ENCODE measurements around the gene AZIN2. TPM values are rescaled to one million over a fixed set of nuclear protein-coding genes. Genes with fewer than 3 reads are reported as not detected.

AZIN2 gene
- total RNA-seq, 1 experiment from 2014 or later = 1.5 TPM

DNA sequence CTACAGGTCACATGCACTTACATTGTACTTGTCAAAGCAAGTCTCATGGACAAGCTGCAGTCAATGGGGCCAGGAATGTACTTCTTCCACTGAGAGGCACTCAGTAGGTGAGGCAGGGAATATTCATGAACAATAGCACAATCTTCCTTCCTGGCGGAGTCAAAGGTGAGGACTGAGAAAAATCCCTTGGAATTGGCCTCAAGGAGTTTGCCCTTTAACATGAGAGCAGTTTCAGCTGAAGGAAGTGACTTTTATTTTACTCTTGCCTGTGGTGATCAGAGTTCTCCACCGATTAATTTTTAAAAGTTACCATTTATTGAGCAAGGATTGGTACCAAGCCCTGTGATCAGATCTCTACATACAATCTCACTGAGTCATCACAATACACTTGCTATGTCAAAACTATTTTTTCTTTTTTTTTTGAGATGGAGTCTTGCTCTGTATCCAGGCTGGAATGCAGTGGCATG lies 33.1 kb upstream of the AZIN2 start:
- no peaks in the 10 kb centered on the region for H3K9me3 Mint-ChIP-seq (ENCODE audit: unreplicated experiment)
- no peak for DNase-seq
- Histone ChIP-seq H3K27me3 (replicated peaks; ENCODE audit: control insufficient read depth, insufficient read depth, low read length) (no peaks in the 10 kb centered on the region), H3K36me3 (ENCODE audit: control insufficient read depth, insufficient read depth, low read length) (no peaks in the 10 kb centered on the region), H3K4me1 (no peaks in the 10 kb centered on the region; the same call in 1 of the 2 replicates), H3K4me3 (ENCODE audit: low read depth, low read length) (no peak overlapping the region), H3K9me3 (no peaks in the 10 kb centered on the region)
- no peak overlapping the region for H3K4me3 Mint-ChIP-seq (ENCODE audit: unreplicated experiment)
- H3K4me1 Mint-ChIP-seq (ENCODE audit: low read depth, unreplicated experiment) = peaks cover 5% of the 10 kb centered on the region
- no TSS peak for BruUV-seq (replicated peaks)
- H3K36me3 Mint-ChIP-seq (ENCODE audit: insufficient read depth, unreplicated experiment) = peaks cover 6% of the 10 kb centered on the region
- H3K27me3 Mint-ChIP-seq (ENCODE audit: insufficient read depth, unreplicated experiment) = no peaks in the 10 kb centered on the region
- H3K27ac Mint-ChIP-seq (ENCODE audit: unreplicated experiment) = no peak overlapping the region
- POLR2A ChIA-PET = no interaction called here
- intact Hi-C loops (cut with micrococcal nuclease; ENCODE audit: unreplicated experiment) = no loop called here
- CTCF ChIA-PET = no interaction called here
- TF ChIP-seq, protein P1, sequence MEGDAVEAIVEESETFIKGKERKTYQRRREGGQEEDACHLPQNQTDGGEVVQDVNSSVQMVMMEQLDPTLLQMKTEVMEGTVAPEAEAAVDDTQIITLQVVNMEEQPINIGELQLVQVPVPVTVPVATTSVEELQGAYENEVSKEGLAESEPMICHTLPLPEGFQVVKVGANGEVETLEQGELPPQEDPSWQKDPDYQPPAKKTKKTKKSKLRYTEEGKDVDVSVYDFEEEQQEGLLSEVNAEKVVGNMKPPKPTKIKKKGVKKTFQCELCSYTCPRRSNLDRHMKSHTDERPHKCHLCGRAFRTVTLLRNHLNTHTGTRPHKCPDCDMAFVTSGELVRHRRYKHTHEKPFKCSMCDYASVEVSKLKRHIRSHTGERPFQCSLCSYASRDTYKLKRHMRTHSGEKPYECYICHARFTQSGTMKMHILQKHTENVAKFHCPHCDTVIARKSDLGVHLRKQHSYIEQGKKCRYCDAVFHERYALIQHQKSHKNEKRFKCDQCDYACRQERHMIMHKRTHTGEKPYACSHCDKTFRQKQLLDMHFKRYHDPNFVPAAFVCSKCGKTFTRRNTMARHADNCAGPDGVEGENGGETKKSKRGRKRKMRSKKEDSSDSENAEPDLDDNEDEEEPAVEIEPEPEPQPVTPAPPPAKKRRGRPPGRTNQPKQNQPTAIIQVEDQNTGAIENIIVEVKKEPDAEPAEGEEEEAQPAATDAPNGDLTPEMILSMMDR (IDR thresholded peaks at IDR 0.05; ENCODE audit: insufficient read depth in 1 of 2, low read depth in 1 of 2, low read length in 1 of 2, severe bottlenecking in 1 of 2, unreplicated experiment in 1 of 2) = no peak

DNA sequence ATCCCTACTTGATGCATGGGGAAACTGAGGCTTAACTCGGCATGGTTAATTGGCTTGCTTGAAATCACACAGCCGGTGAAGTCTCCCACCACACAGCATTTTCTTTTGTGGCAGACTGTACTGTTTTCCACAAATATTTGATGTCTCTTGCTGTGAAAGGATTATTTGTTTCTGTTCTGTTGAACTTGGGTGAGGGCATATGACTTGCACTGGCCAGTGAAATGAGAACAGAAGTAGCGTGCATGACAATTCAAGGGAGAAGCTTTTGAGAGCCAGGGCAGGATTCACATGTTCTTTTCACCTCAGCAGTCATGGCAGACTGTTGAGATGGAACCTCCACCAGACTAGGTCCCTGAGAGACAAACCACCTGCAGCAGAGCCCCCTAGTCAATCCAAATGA lies 32.5 kb upstream of the AZIN2 start:
- Mint-ChIP-seq H3K4me1 (ENCODE audit: low read depth, unreplicated experiment) (peaks cover 5% of the 10 kb centered on the region), H3K36me3 (ENCODE audit: insufficient read depth, unreplicated experiment) (peaks cover 6% of the 10 kb centered on the region), H3K9me3 (ENCODE audit: unreplicated experiment) (no peaks in the 10 kb centered on the region), H3K27me3 (ENCODE audit: insufficient read depth, unreplicated experiment) (no peaks in the 10 kb centered on the region), H3K4me3 (ENCODE audit: unreplicated experiment) (no peak overlapping the region), H3K27ac (ENCODE audit: unreplicated experiment) (no peak overlapping the region)
- H3K9me3 ChIP-seq = no peaks in the 10 kb centered on the region
- no peak overlapping the region for H3K4me3 ChIP-seq (ENCODE audit: low read depth, low read length)
- no peaks in the 10 kb centered on the region; the same call in 1 of the 2 replicates for H3K4me1 ChIP-seq
- no peaks in the 10 kb centered on the region for H3K27me3 ChIP-seq (replicated peaks; ENCODE audit: control insufficient read depth, insufficient read depth, low read length)
- POLR2A ChIA-PET = no interaction called here
- intact Hi-C loops (cut with micrococcal nuclease; ENCODE audit: unreplicated experiment) = no loop called here
- no TSS peak for BruUV-seq (replicated peaks)
- CTCF ChIA-PET = no interaction called here
- TF ChIP-seq, protein P1 (IDR thresholded peaks at IDR 0.05; ENCODE audit: insufficient read depth in 1 of 2, low read depth in 1 of 2, low read length in 1 of 2, severe bottlenecking in 1 of 2, unreplicated experiment in 1 of 2) = no peak
- DNase-seq = no peak
- H3K36me3 ChIP-seq (ENCODE audit: control insufficient read depth, insufficient read depth, low read length) = no peaks in the 10 kb centered on the region

DNA sequence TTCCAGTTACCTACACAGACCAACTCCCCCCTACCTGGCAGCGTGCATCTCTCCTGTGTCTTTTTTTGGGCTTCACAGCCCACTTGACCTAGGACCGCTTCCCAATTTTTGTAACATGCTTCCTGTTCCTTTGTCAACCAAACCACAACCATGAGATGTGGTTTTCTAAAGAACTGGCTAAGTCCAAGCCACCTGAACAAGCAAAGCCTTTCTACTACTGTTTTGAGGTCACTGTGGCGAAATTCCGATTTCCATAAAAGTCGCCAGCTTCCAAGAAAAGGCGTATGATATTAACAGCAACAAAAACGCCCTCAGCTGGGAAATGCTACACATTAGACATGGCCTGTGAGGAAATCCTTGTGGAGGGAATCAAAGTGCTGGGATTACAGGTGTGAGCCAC lies 31.6 kb upstream of the AZIN2 start:
- Histone ChIP-seq H3K36me3 (ENCODE audit: control insufficient read depth, insufficient read depth, low read length) (no peaks in the 10 kb centered on the region), H3K4me3 (ENCODE audit: low read depth, low read length) (no peak overlapping the region), H3K9me3 (no peaks in the 10 kb centered on the region), H3K4me1 (no peaks in the 10 kb centered on the region), H3K27me3 (replicated peaks; ENCODE audit: control insufficient read depth, insufficient read depth, low read length) (no peaks in the 10 kb centered on the region)
- Mint-ChIP-seq H3K9me3 (ENCODE audit: unreplicated experiment) (no peaks in the 10 kb centered on the region), H3K27ac (ENCODE audit: unreplicated experiment) (no peak overlapping the region), H3K4me1 (ENCODE audit: low read depth, unreplicated experiment) (peaks cover 5% of the 10 kb centered on the region), H3K27me3 (ENCODE audit: insufficient read depth, unreplicated experiment) (no peaks in the 10 kb centered on the region), H3K36me3 (ENCODE audit: insufficient read depth, unreplicated experiment) (peaks cover 6% of the 10 kb centered on the region), H3K4me3 (ENCODE audit: unreplicated experiment) (no peak overlapping the region)
- ChIA-PET POLR2A (no interaction called here), CTCF (no interaction called here)
- intact Hi-C loops (cut with micrococcal nuclease; ENCODE audit: unreplicated experiment) = no loop called here
- TF ChIP-seq, protein P1 (IDR thresholded peaks at IDR 0.05; ENCODE audit: insufficient read depth in 1 of 2, low read depth in 1 of 2, low read length in 1 of 2, severe bottlenecking in 1 of 2, unreplicated experiment in 1 of 2) = no peak
- no peak for DNase-seq
- BruUV-seq (replicated peaks) = no TSS peak

All from Caco-2 (cell line).